B cell (primary cell): ENCODE data around the gene ZC3H12C.

Experiments used
- EZH2 ChIP-seq: IDR thresholded peaks from 2 replicates; pipeline ENCODE4 v1.6.1; 2012; ENCODE audit warnings: borderline replicate concordance, low read depth, mild to moderate bottlenecking, moderate library complexity, low read length; ENCODE audit not compliant: insufficient read depth, poor library complexity, severe bottlenecking
- TF ChIP-seq, protein P1 (sequence below): fragments of 200-600 bp; IDR thresholded peaks from one replicate; pipeline ENCODE4 v1.8.0; 2022; ENCODE audit warnings: antibody characterized with exemption, mild to moderate bottlenecking

- TF ChIP-seq, protein P1, sequence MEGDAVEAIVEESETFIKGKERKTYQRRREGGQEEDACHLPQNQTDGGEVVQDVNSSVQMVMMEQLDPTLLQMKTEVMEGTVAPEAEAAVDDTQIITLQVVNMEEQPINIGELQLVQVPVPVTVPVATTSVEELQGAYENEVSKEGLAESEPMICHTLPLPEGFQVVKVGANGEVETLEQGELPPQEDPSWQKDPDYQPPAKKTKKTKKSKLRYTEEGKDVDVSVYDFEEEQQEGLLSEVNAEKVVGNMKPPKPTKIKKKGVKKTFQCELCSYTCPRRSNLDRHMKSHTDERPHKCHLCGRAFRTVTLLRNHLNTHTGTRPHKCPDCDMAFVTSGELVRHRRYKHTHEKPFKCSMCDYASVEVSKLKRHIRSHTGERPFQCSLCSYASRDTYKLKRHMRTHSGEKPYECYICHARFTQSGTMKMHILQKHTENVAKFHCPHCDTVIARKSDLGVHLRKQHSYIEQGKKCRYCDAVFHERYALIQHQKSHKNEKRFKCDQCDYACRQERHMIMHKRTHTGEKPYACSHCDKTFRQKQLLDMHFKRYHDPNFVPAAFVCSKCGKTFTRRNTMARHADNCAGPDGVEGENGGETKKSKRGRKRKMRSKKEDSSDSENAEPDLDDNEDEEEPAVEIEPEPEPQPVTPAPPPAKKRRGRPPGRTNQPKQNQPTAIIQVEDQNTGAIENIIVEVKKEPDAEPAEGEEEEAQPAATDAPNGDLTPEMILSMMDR, result no peak
- no peak for TF ChIP-seq EZH2
These were observed 48.6 kb downstream of the ZC3H12C start for GRCh38 chr11:110141812-110142211.
